IMR-90 (cell line): ENCODE results near the gene ARHGEF7. TPM values are rescaled to one million over a fixed set of nuclear protein-coding genes. Genes with fewer than 3 reads are reported as not detected.

ENCODE experiments used
- ATAC-seq: fragments of 200-7000 bp; cut with Tn5 transposase; 2 replicates; pipeline ENCODE4 v1.9.1; 2020; ENCODE audit warnings: low read depth, mild to moderate bottlenecking, moderate library complexity
- BruUV-seq: library from RNA; stranded (reverse); fragments of 400-500 nt; replicated peaks from 2 replicates; lab custom pipeline; 2021; lab: Mats Ljungman, UMichigan
- CTCF ChIA-PET: fragments of 300-600 bp; formaldehyde crosslinking; extraction: SDS; loops from one replicate; lab custom pipeline; 2021; ENCODE audit warnings: antibody characterized with exemption; lab: Yijun Ruan, JAX
- POLR2A ChIA-PET: fragments of 300-600 bp; sonication (Branson Sonifier 250); formaldehyde crosslinking; loops from one replicate; lab custom pipeline; 2022; ENCODE audit warnings: antibody characterized with exemption; ENCODE audit not compliant: unreplicated experiment; lab: Charles Lee
- DNase-seq: peaks from one replicate; pipeline ENCODE4 v3.0.0; 2013
- H2AFZ ChIP-seq: replicated peaks from 2 replicates; pipeline ENCODE3; 2013; ENCODE audit warnings: low read length, mild to moderate bottlenecking; ENCODE audit not compliant: poor library complexity
- H2AK5ac ChIP-seq: 2 replicates; pipeline ENCODE4 v1.6.1; 2013; ENCODE audit warnings: low read depth, low read length, inconsistent platforms
- H2AK9ac ChIP-seq: replicated peaks from 2 replicates; pipeline ENCODE3; 2013; ENCODE audit warnings: mild to moderate bottlenecking, low read depth, low read length, moderate library complexity; ENCODE audit not compliant: poor library complexity
- H2BK120ac ChIP-seq: 2 replicates; pipeline ENCODE4 v1.6.1; 2013; ENCODE audit warnings: low read depth, low read length, inconsistent platforms
- H2BK15ac ChIP-seq: 3 replicates; pipeline ENCODE4 v1.6.1; 2013; ENCODE audit warnings: low read depth, low read length, inconsistent platforms
- H2BK20ac ChIP-seq: 2 replicates; pipeline ENCODE4 v1.6.1; 2013; ENCODE audit warnings: low read depth, mild to moderate bottlenecking, inconsistent platforms, low read length, moderate library complexity
- H2BK5ac ChIP-seq: 2 replicates; pipeline ENCODE4 v1.6.1; 2013; ENCODE audit warnings: mild to moderate bottlenecking, low read depth, low read length, inconsistent platforms; ENCODE audit not compliant: poor library complexity, severe bottlenecking
- H3K14ac ChIP-seq: replicated peaks from 2 replicates; pipeline ENCODE4 v1.6.1; 2013; ENCODE audit warnings: low read depth, low read length, inconsistent platforms
- H3K18ac ChIP-seq: 2 replicates; pipeline ENCODE4 v1.6.1; 2013; ENCODE audit warnings: low read depth, low read length, control low read depth
- H3K23ac ChIP-seq: 2 replicates; pipeline ENCODE4 v1.6.1; 2013; ENCODE audit warnings: low read depth, low read length, inconsistent platforms
- H3K27ac ChIP-seq: 2 replicates; pipeline ENCODE4 v1.5.1; 2013; ENCODE audit warnings: mild to moderate bottlenecking, control low read depth, low read length; ENCODE audit not compliant: insufficient read depth
- H3K27me3 ChIP-seq: 2 replicates; pipeline ENCODE4 v1.6.1; 2013; ENCODE audit warnings: low read length; ENCODE audit not compliant: control insufficient read depth, insufficient read depth
- H3K36me3 ChIP-seq: 2 replicates; pipeline ENCODE4 v1.6.1; 2013; ENCODE audit warnings: low read length, mixed read lengths; ENCODE audit not compliant: control insufficient read depth, insufficient read depth
- H3K4ac ChIP-seq: 2 replicates; pipeline ENCODE4 v1.6.1; 2013; ENCODE audit warnings: low read depth, low read length, inconsistent platforms
- H3K4me1 ChIP-seq: 2 replicates; pipeline ENCODE4 v1.6.1; 2013; ENCODE audit warnings: low read length, mixed read lengths; ENCODE audit not compliant: control insufficient read depth, insufficient read depth
- H3K4me2 ChIP-seq: 2 replicates; pipeline ENCODE4 v1.6.1; 2013; ENCODE audit warnings: low read depth, mild to moderate bottlenecking, control low read depth, low read length, moderate library complexity
- H3K4me3 ChIP-seq: 2 replicates; pipeline ENCODE4 v1.5.1; 2013; ENCODE audit warnings: low read depth, mild to moderate bottlenecking, control low read depth, low read length, moderate library complexity; ENCODE audit not compliant: insufficient read depth
- H3K56ac ChIP-seq: 2 replicates; pipeline ENCODE4 v1.6.1; 2013; ENCODE audit warnings: low read length, inconsistent platforms; ENCODE audit not compliant: insufficient read depth; ENCODE audit errors: extremely low read depth
- H3K79me1 ChIP-seq, 2 experiments: 2 replicates each; pipeline ENCODE4 v1.6.1; 2013; ENCODE audit warnings: low read length in 2 of 2, inconsistent platforms in 1 of 2, low read depth in 1 of 2
- H3K9ac ChIP-seq: 2 replicates; pipeline ENCODE4 v1.6.1; 2013; ENCODE audit warnings: low read depth, low read length, control low read depth
- H3K9me1 ChIP-seq: 2 replicates; pipeline ENCODE4 v1.6.1; 2013; ENCODE audit warnings: low read length, inconsistent platforms; ENCODE audit not compliant: insufficient read depth
- H3K9me3 ChIP-seq: 2 replicates; pipeline ENCODE4 v1.6.1; 2013; ENCODE audit warnings: low read length; ENCODE audit not compliant: control insufficient read depth, insufficient read depth
- H4K20me1 ChIP-seq: 2 replicates; pipeline ENCODE4 v1.6.1; 2013; ENCODE audit warnings: low read length, inconsistent platforms; ENCODE audit not compliant: insufficient read depth
- H4K5ac ChIP-seq: 2 replicates; pipeline ENCODE4 v1.6.1; 2013; ENCODE audit warnings: mild to moderate bottlenecking, low read depth, low read length, control low read depth
- H4K8ac ChIP-seq, 2 experiments: 2 replicates each; pipeline ENCODE4 v1.6.1; 2013; ENCODE audit warnings: low read depth in 2 of 2, low read length in 2 of 2, control low read depth in 1 of 2, inconsistent platforms in 1 of 2
- H4K91ac ChIP-seq: 2 replicates; pipeline ENCODE4 v1.6.1; 2013; ENCODE audit warnings: low read depth, low read length, inconsistent platforms; ENCODE audit not compliant: insufficient read depth
- BHLHE40 ChIP-seq: fragments of 150-350 bp; IDR thresholded peaks from 2 replicates; pipeline ENCODE4 v1.6.1; 2016; ENCODE audit warnings: mild to moderate bottlenecking, low read depth, low read length
- CEBPB ChIP-seq: IDR thresholded peaks from 2 replicates; pipeline ENCODE4 v1.6.1; 2012; ENCODE audit warnings: low read depth, low read length, improper control_type of control experiment
- CHD1 ChIP-seq: IDR thresholded peaks from 2 replicates; pipeline ENCODE4 v1.6.1; 2012; ENCODE audit warnings: low read depth, low read length, improper control_type of control experiment
- CTCF ChIP-seq: conservative IDR thresholded peaks from 2 replicates; pipeline ENCODE4 v1.5.1; 2012; ENCODE audit warnings: mild to moderate bottlenecking, low read depth, low read length, improper control_type of control experiment
- FOS ChIP-seq: fragments of 150-350 bp; IDR thresholded peaks from 2 replicates; pipeline ENCODE4 v1.6.1; 2016; ENCODE audit warnings: low read depth, low read length
- MAFK ChIP-seq: IDR thresholded peaks from 2 replicates; pipeline ENCODE4 v1.6.1; 2012; ENCODE audit warnings: low read depth, low read length, improper control_type of control experiment
- MAZ ChIP-seq: IDR thresholded peaks from 2 replicates; pipeline ENCODE4 v1.6.1; 2012; ENCODE audit warnings: low read depth, mild to moderate bottlenecking, low read length, improper control_type of control experiment, moderate library complexity, borderline replicate concordance
- MXI1 ChIP-seq: IDR thresholded peaks from 2 replicates; pipeline ENCODE4 v1.6.1; 2012; ENCODE audit warnings: low read depth, mild to moderate bottlenecking, low read length, moderate library complexity, borderline replicate concordance
- NFE2L2 ChIP-seq: fragments of 150-350 bp; IDR thresholded peaks from 2 replicates; pipeline ENCODE4 v1.6.1; 2016; ENCODE audit warnings: low read depth, mild to moderate bottlenecking, low read length
- POLR2A ChIP-seq: IDR thresholded peaks from 2 replicates; pipeline ENCODE4 v1.6.1; 2012; ENCODE audit warnings: mild to moderate bottlenecking, low read depth, low read length
- RAD21 ChIP-seq: IDR thresholded peaks from 2 replicates; pipeline ENCODE4 v1.6.1; 2012; ENCODE audit warnings: low read length, improper control_type of control experiment
- RCOR1 ChIP-seq: IDR thresholded peaks from 2 replicates; pipeline ENCODE4 v1.6.1; 2012; ENCODE audit warnings: mild to moderate bottlenecking, low read length, improper control_type of control experiment; ENCODE audit not compliant: insufficient replicate concordance
- RFX5 ChIP-seq: IDR thresholded peaks from 2 replicates; pipeline ENCODE4 v1.8.0; 2012; ENCODE audit warnings: low read depth, mild to moderate bottlenecking, low read length, moderate library complexity
- SMC3 ChIP-seq: fragments of 150-350 bp; IDR thresholded peaks from 2 replicates; pipeline ENCODE4 v1.6.1; 2016; ENCODE audit warnings: low read depth, mild to moderate bottlenecking, antibody characterized with exemption, low read length, moderate library complexity
- WGBS, 2 experiments: methylation state at CpG; one replicate each; pipeline versions ENCODE4 v1.1.5 to v1.1.7; 2013; ENCODE audit warnings: missing lambda C conversion rate in 2 of 2; ENCODE audit not compliant: insufficient read length in 1 of 2; ENCODE audit errors: extremely low coverage in 2 of 2; 5-methylcytosine and 5-hydroxymethylcytosine counted together
- dilution Hi-C: fragments of 300-500 bp; cut with HindIII; formaldehyde crosslinking; loops from one replicate; pipeline ENCODE4 v1.14.3; 2018; ENCODE audit warnings: low sequenced_read_pairs; ENCODE audit not compliant: unreplicated experiment
- in situ Hi-C: fragments of 300-500 bp; cut with MboI; formaldehyde crosslinking; loops from 3 replicates; pipeline ENCODE4 v1.14.3; 2019; ENCODE audit warnings: low sequenced_read_pairs, inconsistent platforms, mixed read lengths
- intact Hi-C: fragments of 100-400 bp; cut with micrococcal nuclease; formaldehyde crosslinking; loops from 2 replicates; pipeline ENCODE4 v1.10.0; 2022
- polyA plus RNA-seq, 3 experiments: library from polyadenylated mRNA; depleted of rRNA; stranded (reverse); fragments of >200 nt; gene quantifications; 2 replicates each; pipeline ENCODE4 v1.2.3, GENCODE V29; 2012; ENCODE audit warnings: low replicate concordance in 1 of 3
- total RNA-seq: library from RNA; depleted of rRNA; stranded (reverse); fragments of >200 nt; gene quantifications from 2 replicates; pipeline ENCODE4 v1.2.3, GENCODE V29; 2012
- TF ChIP-seq, protein P1 (sequence below): fragments of 150-350 bp; IDR thresholded peaks from 2 replicates; pipeline ENCODE4 v1.6.1; 2016; ENCODE audit warnings: low read depth, mild to moderate bottlenecking, low read length, moderate library complexity, borderline replicate concordance
- TF ChIP-seq, protein P2 (sequence below): fragments of 150-350 bp; IDR thresholded peaks from 2 replicates; pipeline ENCODE4 v1.6.1; 2017; ENCODE audit warnings: mild to moderate bottlenecking, antibody characterized with exemption, low read length, low read depth

The ARHGEF7 gene
- total and polyA plus RNA-seq, 2 of the 4 experiments (the other 2 are of a cell fraction) = 32.9 to 59.0 TPM

DNA sequence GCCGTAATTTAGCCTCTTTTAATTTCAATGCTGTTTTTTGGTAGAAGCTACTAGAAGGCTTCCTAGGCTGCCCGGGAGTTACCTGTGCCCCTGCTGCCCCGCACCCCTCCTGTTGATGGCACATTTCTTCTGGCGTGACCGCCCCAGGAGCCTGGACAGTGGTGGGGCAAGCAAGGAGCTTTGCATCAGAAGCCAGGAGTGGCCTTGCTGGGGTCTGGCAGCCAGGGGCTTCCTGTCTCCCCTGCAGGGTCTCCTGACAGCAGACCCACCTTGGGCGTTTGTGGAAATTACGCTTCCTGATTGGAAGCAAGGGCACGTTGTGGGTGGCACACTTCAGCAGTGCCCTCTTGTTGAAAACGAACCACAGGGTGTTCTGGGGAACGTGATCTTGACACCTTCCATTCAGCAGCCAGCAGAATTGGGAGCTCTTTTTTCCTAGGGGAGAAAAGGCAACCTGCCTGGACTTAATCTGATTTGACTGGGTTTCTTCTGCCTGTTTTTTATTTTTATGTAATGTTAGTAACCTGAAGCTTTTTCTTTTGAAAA, 115.3 kb downstream of the ARHGEF7 start:
- no peak overlapping the region for H2BK120ac ChIP-seq
- 95% methylated on average over 4 of the region's 10 CpGs; no CpG with 5 or more reads in 1 of the 2 experiments for WGBS, 2 experiments
- peaks cover 16% of the 10 kb centered on the region for H3K36me3 ChIP-seq
- ATAC-seq (no peak), DNase-seq (no peak)
- no peak overlapping the region for H3K4ac ChIP-seq
- BruUV-seq = no TSS peak
- dilution Hi-C loops (no loop called here), intact Hi-C loops (no loop called here), in situ Hi-C loops (no loop called here)
- H3K27ac ChIP-seq = no peak overlapping the region
- no peak overlapping the region for H2BK20ac ChIP-seq
- no peak overlapping the region for H3K4me2 ChIP-seq
- H3K23ac ChIP-seq = no peak overlapping the region
- peaks cover 37% of the 10 kb centered on the region for H3K9me1 ChIP-seq
- CTCF ChIA-PET = no interaction called here
- no peak overlapping the region for H4K91ac ChIP-seq
- H3K9ac ChIP-seq = no peak overlapping the region
- POLR2A ChIA-PET = no interaction called here
- no peak for TF ChIP-seq FOS
- TF ChIP-seq POLR2A = no peak
- no peak for TF ChIP-seq CEBPB
- TF ChIP-seq, protein P1, sequence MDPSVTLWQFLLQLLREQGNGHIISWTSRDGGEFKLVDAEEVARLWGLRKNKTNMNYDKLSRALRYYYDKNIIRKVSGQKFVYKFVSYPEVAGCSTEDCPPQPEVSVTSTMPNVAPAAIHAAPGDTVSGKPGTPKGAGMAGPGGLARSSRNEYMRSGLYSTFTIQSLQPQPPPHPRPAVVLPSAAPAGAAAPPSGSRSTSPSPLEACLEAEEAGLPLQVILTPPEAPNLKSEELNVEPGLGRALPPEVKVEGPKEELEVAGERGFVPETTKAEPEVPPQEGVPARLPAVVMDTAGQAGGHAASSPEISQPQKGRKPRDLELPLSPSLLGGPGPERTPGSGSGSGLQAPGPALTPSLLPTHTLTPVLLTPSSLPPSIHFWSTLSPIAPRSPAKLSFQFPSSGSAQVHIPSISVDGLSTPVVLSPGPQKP = no peak
- TF ChIP-seq RCOR1 = no peak
- no peak for TF ChIP-seq RAD21
- TF ChIP-seq CHD1 = no peak
- TF ChIP-seq MAFK = no peak
- no peak for TF ChIP-seq NFE2L2
- no peak for TF ChIP-seq BHLHE40
- TF ChIP-seq MAZ = no peak
- TF ChIP-seq MXI1 = no peak
- no peak for TF ChIP-seq CTCF
- no peak for TF ChIP-seq SMC3
- no peak for TF ChIP-seq RFX5
- TF ChIP-seq, protein P2, sequence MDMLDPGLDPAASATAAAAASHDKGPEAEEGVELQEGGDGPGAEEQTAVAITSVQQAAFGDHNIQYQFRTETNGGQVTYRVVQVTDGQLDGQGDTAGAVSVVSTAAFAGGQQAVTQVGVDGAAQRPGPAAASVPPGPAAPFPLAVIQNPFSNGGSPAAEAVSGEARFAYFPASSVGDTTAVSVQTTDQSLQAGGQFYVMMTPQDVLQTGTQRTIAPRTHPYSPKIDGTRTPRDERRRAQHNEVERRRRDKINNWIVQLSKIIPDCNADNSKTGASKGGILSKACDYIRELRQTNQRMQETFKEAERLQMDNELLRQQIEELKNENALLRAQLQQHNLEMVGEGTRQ = no peak
- H3K4me3 ChIP-seq = no peak overlapping the region
- no peak overlapping the region for H3K56ac ChIP-seq
- peaks cover 23% of the 10 kb centered on the region; the same call in 1 of the 2 replicates for H4K20me1 ChIP-seq
- no peak overlapping the region for H2BK5ac ChIP-seq
- peaks cover 11% of the 10 kb centered on the region for H3K4me1 ChIP-seq
- no peak overlapping the region for H2AK9ac ChIP-seq
- no peak overlapping the region for H4K5ac ChIP-seq
- H4K8ac ChIP-seq = no peak overlapping the region
- no peak overlapping the region for H2AFZ ChIP-seq
- peaks cover 48 to 81% of the 10 kb centered on the region in 2 experiments for H3K79me1 ChIP-seq
- no peak overlapping the region for H2BK15ac ChIP-seq
- H3K14ac ChIP-seq = no peak overlapping the region
- H3K9me3 ChIP-seq = no peaks in the 10 kb centered on the region
- no peaks in the 10 kb centered on the region for H3K27me3 ChIP-seq
- H2AK5ac ChIP-seq = no peak overlapping the region
- no peak overlapping the region for H3K18ac ChIP-seq
